WTC11 (cell line): ENCODE data around the gene MAGI2. TPM values are rescaled to one million over a fixed set of nuclear protein-coding genes. Genes with fewer than 3 reads are reported as not detected.
"Not testable (repeated sequence)": the region's sequence is repeated elsewhere in the genome, so short reads cannot be mapped to it uniquely, and the experiment has no call there.

Experiments
- ATAC-seq: fragments of 200-7000 bp; cut with Tn5 transposase; 2 replicates; pipeline ENCODE4 v1.10.0; 2021; ENCODE audit warnings: mild to moderate bottlenecking, moderate library complexity
- CTCF ChIA-PET: fragments of 300-600 bp; sonication (Branson Sonifier 250); formaldehyde crosslinking; loops from one replicate; lab custom pipeline; 2021; ENCODE audit warnings: antibody characterized with exemption; lab: Charles Lee
- POLR2A ChIA-PET: fragments of 350-600 bp; sonication (Branson Sonifier 250); formaldehyde crosslinking; loops from one replicate; lab custom pipeline; 2021; ENCODE audit warnings: antibody characterized with exemption; lab: Charles Lee
- DNase-seq: peaks from one replicate; pipeline ENCODE4 v3.0.0; 2021; ENCODE audit warnings: low spot score
- H3K27ac Mint-ChIP-seq: 2 replicates; pipeline ENCODE4 v1.8.0; 2021; ENCODE audit warnings: mixed read lengths
- H3K27me3 Mint-ChIP-seq: 2 replicates; pipeline ENCODE4 v1.8.0; 2021; ENCODE audit warnings: low read depth, mild to moderate bottlenecking, moderate library complexity, mixed read lengths
- H3K36me3 Mint-ChIP-seq: 2 replicates; pipeline ENCODE4 v1.8.0; 2021; ENCODE audit warnings: mixed read lengths
- H3K4me1 Mint-ChIP-seq: 2 replicates; pipeline ENCODE4 v1.8.0; 2022; ENCODE audit warnings: mixed read lengths
- H3K4me3 Mint-ChIP-seq: 2 replicates; pipeline ENCODE4 v1.8.0; 2021; ENCODE audit warnings: mild to moderate bottlenecking, moderate library complexity, mixed read lengths
- H3K9me3 Mint-ChIP-seq: 2 replicates; pipeline ENCODE4 v1.8.0; 2021; ENCODE audit warnings: mixed read lengths
- AR ChIP-seq: fragments of 250-450 bp; sonication (Bioruptor Pico); IDR thresholded peaks from 2 replicates; pipeline ENCODE4 v1.9.0; 2021; ENCODE audit warnings: mild to moderate bottlenecking
- ATF6 ChIP-seq: sonication (generic); formaldehyde crosslinking; IDR thresholded peaks from 2 replicates; pipeline ENCODE4 v1.8.1; 2023; ENCODE audit warnings: mild to moderate bottlenecking, missing genetic modification reagents
- CTCF ChIP-seq: fragments of 200-600 bp; IDR thresholded peaks from 2 replicates; pipeline ENCODE4 v1.8.0; 2022; ENCODE audit warnings: antibody characterized with exemption
- E2F1 ChIP-seq: sonication (generic); formaldehyde crosslinking; IDR thresholded peaks from 2 replicates; pipeline ENCODE4 v1.8.0; 2022; ENCODE audit warnings: mild to moderate bottlenecking, missing genetic modification reagents
- E2F4 ChIP-seq: sonication (generic); formaldehyde crosslinking; IDR thresholded peaks from 2 replicates; pipeline ENCODE4 v1.8.1; 2022; ENCODE audit warnings: low read depth, mild to moderate bottlenecking, moderate library complexity, missing genetic modification reagents, borderline replicate concordance
- GRHL2 ChIP-seq: fragments of 250-450 bp; sonication (Bioruptor Pico); IDR thresholded peaks from 2 replicates; pipeline ENCODE4 v1.8.0; 2022; ENCODE audit warnings: mild to moderate bottlenecking, moderate library complexity; ENCODE audit not compliant: insufficient replicate concordance, severe bottlenecking
- IRF2 ChIP-seq: sonication (generic); formaldehyde crosslinking; IDR thresholded peaks from 2 replicates; pipeline ENCODE4 v1.8.0; 2022; ENCODE audit warnings: low read depth, missing genetic modification reagents, borderline replicate concordance
- MAX ChIP-seq: sonication (generic); formaldehyde crosslinking; IDR thresholded peaks from 2 replicates; pipeline ENCODE4 v1.8.0; 2022; ENCODE audit warnings: mild to moderate bottlenecking, missing genetic modification reagents
- NFYB ChIP-seq: sonication (generic); formaldehyde crosslinking; conservative IDR thresholded peaks from 2 replicates; pipeline ENCODE4 v1.8.0; 2022; ENCODE audit warnings: low read depth, missing genetic modification reagents
- NR3C1 ChIP-seq: sonication (generic); formaldehyde crosslinking; conservative IDR thresholded peaks from 2 replicates; pipeline ENCODE4 v1.8.1; 2023; ENCODE audit warnings: low read depth, mild to moderate bottlenecking, missing genetic modification reagents
- ZNF396 ChIP-seq: fragments of 250-450 bp; sonication (Bioruptor Pico); IDR thresholded peaks from 2 replicates; pipeline ENCODE4 v1.8.0; 2021; ENCODE audit warnings: mild to moderate bottlenecking, moderate library complexity, borderline replicate concordance
- ZNF416 ChIP-seq: fragments of 250-450 bp; sonication (Bioruptor Pico); IDR thresholded peaks from 2 replicates; pipeline ENCODE4 v1.9.0; 2021; ENCODE audit warnings: mild to moderate bottlenecking, inconsistent platforms
- ZSCAN18 ChIP-seq: fragments of 250-450 bp; sonication (Bioruptor Pico); IDR thresholded peaks from 2 replicates; pipeline ENCODE4 v2.1.2; 2022; ENCODE audit warnings: mild to moderate bottlenecking, moderate library complexity
- total RNA-seq: library from RNA; stranded (reverse); gene quantifications from 3 replicates; pipeline ENCODE4 v1.2.3, GENCODE V29; 2021

MAGI2 gene
- total RNA-seq, 1 experiment from 2014 or later = 26.6 TPM

- TF ChIP-seq E2F4 (CRISPR knock-in tag) = no peak
- no peak for TF ChIP-seq ATF6 (CRISPR knock-in tag)
These were observed 484.5 kb downstream of the MAGI2 start (continued) for GRCh38 chr7:78968951-78969350.

- H3K27ac Mint-ChIP-seq, H3K36me3 Mint-ChIP-seq, H3K4me3 Mint-ChIP-seq, DNase-seq, H3K27me3 Mint-ChIP-seq, ATAC-seq, POLR2A ChIA-PET, CTCF ChIA-PET, H3K9me3 Mint-ChIP-seq: not testable (repeated sequence)
- peaks cover 32% of the 10 kb centered on the region for H3K4me1 Mint-ChIP-seq
These were observed 485.9 kb downstream of the MAGI2 start for GRCh38 chr7:78967561-78967960.

GRCh38 chr7:78967046-78967445, 486.4 kb downstream of the MAGI2 start:
- H3K36me3 Mint-ChIP-seq = no peaks in the 10 kb centered on the region
- no peak for TF ChIP-seq ZNF396 (CRISPR knock-in tag)
- no peak for TF ChIP-seq AR (CRISPR knock-in tag)
- no peak for TF ChIP-seq GRHL2 (CRISPR knock-in tag)
- no peak for TF ChIP-seq MAX (CRISPR knock-in tag)
- no peak for TF ChIP-seq ZSCAN18 (CRISPR knock-in tag)
- no peak for TF ChIP-seq E2F1 (CRISPR knock-in tag)
- TF ChIP-seq CTCF = no peak
- no peak for TF ChIP-seq NR3C1 (CRISPR knock-in tag)
- TF ChIP-seq IRF2 (CRISPR knock-in tag) = no peak
- no peak for TF ChIP-seq ZNF416 (CRISPR knock-in tag)
- TF ChIP-seq E2F4 (CRISPR knock-in tag) = no peak
- TF ChIP-seq NFYB = no peak
- TF ChIP-seq, all 79 proteins: peak for 0
- Mint-ChIP-seq H3K27me3 (no peaks in the 10 kb centered on the region), H3K4me3 (no peak overlapping the region), H3K4me1 (peaks cover 32% of the 10 kb centered on the region), H3K9me3 (no peaks in the 10 kb centered on the region), H3K27ac (no peak overlapping the region)
- POLR2A ChIA-PET = no interaction called here
- no peak for ATAC-seq
- CTCF ChIA-PET = no interaction called here
- DNase-seq = no peak
